Stimulated activated CD4-positive, alpha-beta T cell treated with anti-CD3 and anti-CD28 coated beads, Interleukin-1b, Interleukin-23, amount 100 ng/mL, for 48 hours (primary cell): Measurements from ENCODE around the gene TMEM253.

Source experiments
- DNase-seq: peaks from one replicate; pipeline ENCODE4 v3.0.0-alpha.2; 2020

Gene TMEM253

DNA sequence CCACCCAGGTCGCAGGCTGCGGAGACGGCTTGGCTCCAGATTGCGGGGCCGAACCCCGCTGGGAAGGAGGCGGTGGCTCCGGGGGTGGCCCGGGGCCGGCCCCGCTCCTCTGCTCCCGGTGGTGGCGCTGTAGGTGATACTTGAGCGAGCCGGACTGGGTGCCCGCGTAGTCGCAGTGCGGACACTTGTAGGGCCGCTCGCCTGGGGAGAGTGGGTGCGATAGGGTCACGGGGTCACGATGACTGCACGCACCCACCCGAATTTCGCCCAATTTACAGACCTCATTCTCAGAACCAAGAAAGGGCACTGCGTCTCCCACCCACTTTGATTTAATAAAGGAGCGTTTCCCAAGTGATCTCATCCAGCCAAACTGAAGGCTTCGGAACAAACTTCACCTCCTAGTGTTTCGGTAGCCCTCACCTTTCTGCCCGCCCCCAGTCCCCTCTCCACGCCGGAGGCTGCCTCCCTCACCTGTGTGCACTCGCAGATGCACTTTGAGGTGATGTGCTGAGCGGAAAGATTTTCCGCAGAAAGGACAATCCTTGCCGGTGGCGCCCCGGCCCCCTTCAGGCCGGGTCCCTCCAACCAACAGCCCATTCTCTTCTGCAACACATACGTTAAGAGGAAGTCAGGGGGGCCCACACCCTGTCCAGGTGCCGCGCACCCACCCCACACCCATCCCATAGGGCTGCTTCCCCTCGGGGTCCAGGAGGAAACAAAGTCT lies 9.8 kb upstream of the TMEM253 start:
- no peak for DNase-seq

DNA sequence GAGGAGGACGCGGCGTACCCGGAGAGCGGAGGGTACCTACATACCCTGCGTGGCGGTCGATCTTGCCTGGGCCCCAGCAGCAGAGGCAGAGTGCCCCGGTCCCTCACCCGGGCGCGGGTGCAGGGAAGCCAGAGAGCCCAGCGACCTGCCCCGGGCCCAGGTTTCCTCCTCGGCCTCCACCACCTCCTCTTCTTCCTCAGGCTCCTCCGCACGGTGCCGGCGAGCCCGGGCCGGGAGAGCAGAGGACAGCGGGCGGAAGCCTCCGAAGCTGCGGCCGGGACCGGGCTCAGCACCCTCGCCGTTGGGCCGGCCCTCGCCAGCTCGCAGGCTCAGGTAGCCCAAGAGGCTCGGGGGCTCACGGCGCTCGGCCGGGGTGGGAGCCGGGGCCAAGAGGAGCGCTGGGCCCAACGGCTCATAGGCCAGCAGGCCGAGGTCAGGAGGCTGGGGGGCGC lies 9.0 kb upstream of the TMEM253 start:
- no peak for DNase-seq

DNA sequence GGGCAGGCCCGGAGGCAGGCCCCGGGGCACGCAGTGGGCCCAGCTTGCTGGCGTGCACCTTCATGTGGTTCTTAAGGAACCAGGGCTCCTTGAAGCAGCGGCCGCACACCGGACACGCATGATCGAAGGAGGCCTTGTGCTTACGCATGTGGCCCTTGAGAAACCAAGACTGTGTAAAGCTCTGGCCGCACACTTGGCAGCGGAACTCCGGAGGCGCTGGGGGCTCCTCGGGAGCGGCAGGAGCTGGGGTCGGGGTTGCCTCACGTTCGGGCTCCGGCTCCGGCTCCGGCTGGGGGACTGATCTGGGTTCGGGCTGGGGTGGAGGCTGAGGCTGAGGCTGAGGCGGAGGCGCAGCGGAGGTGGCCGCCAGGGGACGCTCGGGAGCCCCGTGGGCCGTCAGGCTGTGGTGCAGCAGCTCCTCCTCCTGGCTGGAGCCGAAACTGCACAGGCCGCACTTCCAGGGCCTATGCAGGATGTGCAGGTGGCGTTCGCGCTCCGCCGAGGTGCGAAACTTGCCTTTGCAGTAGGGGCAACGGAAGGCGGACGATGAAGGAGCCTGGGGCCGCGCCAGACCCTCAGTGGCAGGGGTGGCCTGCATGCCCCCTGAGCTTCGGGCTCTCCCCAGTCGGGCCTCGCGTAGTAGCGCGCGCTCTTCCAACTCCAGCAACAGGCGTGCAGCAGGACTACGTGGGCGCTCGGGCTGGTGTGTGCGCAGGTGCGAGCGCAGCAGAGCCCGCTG lies 8.4 kb upstream of the TMEM253 start:
- DNase-seq: peak; percentile 88

DNA sequence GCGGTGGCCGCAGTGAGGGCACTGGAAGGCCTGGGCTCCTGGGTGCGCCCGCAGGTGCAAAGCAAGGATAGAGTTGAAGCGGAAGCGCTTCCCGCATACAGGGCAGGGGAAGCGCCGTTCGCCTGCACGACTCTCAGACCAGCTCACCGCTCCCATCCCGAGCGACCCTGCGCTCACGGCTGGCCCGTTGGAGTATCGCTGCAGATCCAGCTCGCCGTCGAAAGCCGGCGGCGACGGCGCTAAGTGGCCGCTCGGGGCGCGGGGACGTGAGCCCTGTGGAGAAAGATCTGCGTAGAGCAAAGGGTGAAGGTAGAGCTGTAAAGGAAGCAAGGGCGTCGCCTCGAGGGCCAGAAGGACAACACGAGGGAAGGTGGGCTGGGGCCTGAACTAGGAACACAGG lies 7.8 kb upstream of the TMEM253 start:
- DNase-seq: no peak

DNA sequence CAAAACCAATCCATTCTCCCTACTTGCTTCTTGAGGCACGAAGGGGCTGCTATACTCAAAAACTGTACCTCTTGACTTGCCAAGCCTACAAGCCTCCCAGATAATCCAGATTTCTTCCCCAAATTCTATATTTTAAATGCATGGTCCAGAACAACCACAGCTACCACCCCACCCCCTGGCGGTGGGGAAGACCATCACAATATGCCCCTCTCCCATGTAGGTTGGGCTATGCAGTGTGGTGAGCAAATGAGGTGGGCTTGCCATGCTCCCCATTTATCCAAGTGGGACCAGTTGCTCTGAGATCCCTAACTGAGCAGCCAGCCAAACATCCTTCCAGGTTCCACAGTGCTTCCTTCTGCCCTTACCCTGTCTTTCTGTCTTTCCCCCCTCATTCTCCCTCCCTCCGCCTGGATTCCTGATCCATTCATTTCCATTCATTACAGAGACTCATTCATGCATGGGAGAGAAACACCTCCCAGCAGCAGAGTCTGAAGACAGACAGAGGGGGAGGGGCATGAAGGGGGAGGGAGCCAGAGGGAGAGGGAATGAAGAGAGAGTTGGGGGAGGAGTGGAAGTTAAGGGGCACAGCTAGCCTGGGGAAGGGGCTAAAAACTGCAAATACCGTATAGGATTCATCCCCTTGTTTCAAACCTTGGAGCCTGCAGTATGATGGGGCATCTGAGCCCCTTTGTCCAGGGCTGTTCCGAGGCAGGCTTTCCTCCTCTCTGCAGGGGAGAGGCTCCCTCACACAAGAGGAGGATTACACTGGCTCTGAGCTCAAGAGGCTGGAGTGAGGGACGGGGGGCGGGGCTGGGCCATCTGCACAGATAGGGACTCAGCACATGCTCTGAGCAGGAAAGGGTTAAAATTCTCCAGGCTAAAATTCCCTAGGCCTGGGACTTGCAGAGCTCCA lies 6.8 kb upstream of the TMEM253 start:
- no peak for DNase-seq

DNA sequence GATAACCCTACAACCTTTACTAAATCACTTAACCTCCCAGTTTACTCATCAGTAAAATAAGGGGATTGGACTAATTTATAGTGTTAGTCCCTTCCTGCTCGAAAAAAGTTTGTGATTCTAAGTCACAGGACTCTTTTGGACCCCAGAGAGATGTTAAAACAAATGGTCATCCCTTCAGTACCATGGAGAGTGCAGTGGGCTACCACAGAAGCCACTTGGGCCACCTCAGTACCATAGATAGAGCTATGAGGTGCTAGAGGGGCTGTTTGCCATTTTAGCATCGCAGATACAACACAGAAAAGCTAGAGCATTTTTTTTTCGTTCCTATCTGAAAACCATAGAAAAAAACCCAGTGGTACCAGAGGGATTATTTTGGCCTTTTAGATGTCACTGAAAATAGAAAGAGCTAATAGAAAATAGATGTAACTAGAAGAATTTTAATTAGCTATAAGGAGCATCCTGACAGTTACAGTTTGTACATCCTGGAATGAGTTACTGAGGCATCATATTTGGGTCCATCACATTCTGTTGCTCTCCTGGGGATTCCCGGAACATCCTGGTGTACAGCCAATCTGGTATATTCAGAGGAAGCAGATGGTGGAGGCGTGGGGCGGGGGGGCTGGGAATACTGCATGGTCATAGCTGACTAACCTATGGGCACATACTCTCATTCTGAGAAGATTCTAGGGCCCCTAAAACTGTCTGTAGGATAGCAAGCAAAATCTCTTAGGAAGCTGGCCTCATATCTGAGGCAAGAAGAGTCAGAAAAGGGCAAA lies 5.2 kb upstream of the TMEM253 start:
- DNase-seq: no peak

DNA sequence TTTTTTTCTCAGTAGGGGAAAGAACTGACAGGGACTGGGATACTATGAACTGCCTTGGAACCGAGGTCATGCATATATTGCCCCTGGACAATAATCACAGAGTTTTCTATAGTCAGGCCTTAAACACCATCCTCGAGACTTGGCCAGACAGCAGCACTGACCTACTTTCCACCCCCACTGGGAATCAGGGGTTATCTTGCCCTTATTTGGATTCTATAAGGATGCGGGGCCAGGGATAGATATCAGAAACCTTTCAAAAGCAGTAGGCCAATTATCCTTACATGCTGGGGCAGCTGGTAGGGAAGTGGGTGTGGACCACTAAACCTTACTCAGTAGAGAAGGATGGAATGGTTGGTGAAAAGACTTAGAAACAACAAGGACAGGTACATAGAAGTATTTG lies 4.4 kb upstream of the TMEM253 start:
- DNase-seq: no peak

DNA sequence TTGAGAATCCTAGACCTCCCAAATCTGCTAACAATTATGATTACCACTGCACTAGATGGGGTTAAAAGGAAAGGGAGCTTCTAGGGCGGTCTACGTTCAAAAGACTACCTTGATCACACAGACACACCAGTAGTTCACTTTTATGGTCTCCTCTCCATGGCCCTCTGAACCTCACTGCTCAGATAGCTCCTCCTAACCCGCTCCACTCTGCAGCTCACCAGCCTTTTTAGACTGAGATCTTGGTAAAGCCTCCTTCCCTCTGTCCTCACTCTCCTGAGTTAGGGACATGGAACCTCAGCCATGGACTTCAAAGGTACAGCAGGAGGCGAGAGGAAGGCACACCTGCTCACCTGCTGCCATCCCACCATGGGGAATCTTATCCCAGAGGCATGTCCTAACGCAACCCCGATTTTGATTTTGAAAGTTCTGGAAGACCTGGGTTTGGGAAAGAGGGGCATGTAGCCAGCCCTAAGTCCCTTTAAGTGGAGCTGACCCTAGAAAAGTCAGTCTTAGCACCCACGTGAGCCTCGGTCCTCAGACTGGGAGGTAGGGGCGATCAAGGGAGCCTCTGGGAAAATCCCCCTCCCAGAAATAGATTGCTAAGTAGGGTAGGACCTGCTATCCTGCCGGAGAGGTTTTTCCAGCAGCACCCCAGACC lies 3.8 kb upstream of the TMEM253 start:
- DNase-seq: no peak

DNA sequence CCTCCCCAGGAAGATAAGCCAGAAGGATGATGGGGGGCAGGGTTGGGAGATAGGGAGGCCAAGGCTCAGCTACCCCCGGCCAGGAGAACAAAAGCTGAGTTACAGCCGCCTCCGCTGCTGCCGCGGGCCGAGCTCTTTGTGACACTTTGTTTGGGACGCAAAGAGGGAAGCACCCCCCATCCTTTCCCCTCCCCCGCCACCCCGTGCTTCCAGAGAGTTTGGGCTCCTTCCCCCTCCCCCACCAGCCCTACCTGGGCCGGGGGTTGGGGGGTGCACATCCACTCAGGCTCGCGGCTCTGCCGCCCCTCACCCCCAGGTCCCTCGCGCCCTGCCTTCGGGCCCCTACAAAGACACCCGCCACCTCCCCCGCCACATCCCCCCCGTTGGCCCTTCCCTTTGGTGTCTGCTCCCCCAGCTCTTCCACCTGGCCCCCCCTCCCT lies 3.2 kb upstream of the TMEM253 start:
- DNase-seq: no peak

DNA sequence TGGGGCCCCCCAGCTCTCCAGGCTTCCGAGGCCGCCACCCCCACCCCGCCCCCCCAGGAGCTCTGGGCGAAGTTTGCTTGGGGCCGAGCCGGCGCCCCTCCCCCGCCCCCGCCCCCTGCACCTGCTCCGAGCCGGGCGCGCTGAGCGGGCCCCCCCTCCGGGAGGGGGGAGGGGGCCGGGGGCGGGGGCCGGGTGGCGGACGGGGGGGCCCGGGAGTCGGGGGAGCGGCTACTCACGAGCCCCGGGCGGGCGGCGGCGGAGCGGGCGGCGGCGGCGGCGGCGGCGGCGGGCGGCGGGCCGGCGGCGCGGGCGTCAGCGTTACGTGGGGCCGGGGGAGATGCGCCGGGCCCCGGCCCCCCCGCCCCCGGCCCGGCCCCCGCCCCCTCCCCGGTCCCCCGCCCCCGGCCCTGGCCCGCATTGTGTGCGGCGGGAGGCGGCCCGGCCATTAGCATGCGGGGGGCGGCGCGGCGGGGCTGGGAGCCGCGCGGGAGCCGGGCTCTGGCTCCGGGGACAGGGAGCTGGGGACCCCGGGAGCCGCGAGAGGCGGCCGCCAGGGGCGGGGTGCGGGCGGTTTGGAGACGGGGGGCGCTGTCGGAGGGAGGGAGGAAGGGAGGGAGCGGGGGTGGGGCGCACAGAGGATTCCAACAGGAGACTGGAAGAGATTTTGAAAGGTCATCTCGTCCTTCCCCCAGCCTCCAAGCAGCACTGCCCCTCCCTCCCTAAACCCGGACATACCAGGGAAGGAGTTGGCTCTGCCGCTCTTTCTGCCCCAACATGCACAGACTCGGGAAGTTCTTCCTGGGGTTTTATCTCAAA lies 2.6 kb upstream of the TMEM253 start, which contains the start of gene ZNF219:
TSS of gene ZNF219 (minus strand) at position 580 of the 816 bp plus-strand sequence. CDS start 5,064 bp downstream, outside the sequence.
- no peak for DNase-seq

DNA sequence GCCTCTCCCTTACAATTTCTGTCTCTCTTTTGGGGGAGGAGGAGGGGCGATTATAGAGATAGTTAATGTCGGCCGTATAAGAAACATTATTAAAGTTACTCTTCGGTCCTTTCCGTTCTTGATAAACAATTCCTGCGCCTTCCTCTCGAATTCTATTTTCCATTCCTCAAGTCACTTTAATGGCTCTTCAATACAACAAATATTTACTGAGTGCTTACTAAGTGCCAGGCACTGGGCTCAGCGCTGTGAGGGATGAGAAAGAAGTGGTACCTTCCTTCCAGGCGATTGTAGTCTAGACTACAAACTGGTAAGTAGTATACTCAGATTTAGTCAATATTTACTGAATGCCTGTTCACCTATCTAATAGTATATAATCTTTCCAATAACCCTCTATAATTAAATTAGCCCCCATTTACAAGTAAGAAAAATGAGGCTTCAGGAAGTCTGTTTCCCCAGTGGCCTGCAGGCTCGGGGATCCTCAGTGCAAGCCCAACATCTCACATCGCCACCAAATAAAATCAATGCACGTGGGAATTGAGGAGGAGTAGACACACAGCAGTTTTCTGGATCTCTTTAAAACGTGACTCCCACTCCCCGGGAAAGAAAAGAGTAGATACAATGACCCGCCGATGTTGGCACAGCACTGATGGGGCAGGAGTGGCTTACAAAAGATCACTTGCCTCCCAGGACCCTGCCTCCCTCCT lies 1.8 kb upstream of the TMEM253 start:
- DNase-seq: no peak

DNA sequence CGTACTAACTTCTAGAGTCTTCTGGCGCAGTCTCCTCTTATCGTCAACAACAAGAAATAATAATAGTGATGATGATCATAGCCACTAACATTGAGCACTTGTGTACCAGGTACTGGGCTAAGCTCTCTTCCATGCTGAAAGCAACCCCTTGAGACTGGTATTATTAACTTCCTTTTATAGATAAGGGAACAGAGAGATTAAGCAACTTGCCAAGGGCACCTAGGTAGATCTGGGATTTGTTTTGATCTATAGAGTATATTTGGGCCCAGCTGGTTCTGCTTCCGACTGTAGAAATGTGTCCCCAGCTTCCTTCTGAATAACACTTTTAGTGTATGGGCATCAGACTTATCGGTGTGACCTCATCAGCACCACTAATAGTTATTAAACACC lies 1.3 kb upstream of the TMEM253 start:
- no peak for DNase-seq

DNA sequence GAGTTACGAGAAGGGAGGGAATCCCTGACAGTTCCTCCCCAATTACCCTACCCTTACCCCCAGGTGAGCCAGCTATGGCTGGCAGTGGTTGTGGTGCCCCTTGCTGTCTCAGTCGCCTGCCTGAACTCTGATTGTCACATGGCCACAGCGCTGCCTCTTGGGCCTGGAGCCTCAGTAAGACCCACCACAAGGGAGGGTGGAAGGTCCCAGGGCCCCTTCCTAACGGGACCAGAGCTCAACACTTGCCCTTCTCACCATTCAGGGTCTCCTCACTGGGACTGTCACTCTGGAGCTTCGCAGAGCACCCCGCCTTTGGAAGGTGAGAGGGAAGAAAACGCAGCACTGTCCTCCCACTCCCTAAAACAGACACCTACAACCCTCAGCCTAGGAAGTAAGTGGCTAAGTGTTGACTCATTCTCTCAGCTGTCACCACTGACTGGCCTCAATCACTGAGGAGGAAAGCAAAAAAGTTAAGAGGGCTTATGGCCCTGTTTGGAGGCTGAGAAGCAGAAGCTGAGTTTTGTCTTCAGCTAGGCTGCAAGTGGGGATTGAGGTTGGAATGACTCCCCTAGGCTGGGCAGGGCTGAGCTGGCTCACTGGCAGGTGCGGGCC lies 1.0 kb downstream of the TMEM253 start:
- DNase-seq: no peak

DNA sequence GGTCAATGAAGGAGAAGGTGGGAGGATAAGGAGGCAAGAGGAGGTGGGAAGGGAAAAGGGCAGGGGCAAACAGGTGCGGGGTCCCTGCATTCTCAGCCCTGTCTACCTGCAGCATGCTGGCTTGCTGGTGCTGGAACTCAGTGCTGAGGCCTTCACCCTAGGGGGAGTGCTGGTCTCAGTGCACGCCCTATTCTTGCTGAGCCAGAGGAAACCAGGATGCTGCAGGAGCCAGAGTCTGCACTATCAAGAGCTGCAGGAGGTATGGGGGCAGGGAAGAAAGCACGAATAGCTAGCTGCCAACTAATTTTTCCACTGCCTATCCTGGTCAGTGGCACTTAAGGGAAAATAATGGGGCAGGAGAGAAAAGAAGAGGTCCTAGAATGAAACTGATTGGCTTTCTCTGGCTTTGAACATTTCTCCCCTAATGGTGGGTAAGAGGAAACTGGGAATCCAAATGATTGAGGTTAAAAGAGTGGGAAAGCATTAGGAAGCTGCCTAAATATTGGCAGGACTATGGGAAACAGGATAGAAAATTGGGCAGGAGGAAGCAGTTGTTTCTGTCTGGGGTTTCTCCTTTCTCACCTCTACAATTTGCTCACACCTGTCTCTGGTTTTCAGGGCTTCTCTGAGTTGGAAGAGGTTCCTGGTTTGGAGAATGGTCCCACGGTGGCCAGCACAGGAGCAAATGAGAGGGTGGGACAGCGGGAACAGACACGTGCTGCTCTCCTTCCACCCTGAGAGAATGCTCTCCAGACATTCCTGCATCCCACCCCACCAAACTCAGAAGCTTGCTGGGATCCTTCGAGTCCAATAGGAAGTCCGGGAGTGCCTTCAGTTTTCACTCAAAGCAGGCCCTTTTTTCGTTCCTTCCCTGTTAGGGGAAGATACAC lies 1.9 kb downstream of the TMEM253 start:
- DNase-seq: no peak

DNA sequence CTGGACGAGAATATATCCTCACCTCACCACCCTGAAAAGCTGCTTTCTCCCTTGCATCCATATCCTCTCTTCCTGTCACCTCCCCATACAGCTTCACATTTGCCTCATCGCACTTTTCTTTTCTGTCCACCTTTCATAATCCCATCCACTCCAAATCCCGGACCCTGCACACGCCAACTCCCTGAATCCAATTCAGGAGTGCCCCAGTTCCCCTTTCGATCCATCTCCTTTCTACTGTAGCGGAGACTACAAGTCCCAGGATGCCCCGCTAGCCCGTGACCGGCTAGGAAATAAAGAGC lies 2.5 kb downstream of the TMEM253 start:
- no peak for DNase-seq

DNA sequence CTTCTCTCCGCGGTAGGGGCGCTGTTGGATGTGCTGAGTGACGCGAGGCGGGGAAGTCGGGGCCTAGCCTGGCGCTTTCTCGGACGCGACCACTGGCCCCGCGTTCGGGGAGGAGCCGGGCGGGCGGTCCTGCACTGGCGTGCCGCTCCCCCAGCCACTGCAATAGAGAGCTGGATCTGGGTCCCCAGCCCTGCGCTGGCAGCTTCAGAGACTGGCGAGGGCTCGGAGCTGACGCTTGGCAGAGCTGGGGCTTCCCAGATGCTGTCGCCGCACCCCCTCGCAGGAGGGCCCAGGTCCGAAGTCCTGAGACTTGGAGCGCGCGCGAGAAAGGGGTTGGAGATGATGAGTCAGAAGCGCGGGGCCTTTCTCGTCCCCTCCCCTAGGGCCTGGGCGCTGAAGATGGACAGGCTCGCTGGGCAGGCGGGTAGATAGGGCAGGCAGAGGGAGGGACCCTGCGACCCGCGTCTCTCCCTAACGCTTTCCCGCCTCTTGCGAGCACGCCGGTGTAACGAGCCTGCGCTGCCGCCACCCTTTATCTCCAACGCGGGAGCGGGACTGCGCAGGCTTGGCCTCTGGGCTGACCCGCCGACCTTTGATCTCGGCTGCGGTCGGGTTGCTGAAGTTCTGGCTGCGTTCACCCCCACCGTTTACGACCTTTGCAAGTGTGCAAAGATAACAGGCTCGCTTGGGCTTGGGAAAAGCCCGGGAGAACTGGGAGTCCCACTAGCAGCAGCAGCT lies 3.0 kb downstream of the TMEM253 start:
- peak; percentile 94 for DNase-seq

DNA sequence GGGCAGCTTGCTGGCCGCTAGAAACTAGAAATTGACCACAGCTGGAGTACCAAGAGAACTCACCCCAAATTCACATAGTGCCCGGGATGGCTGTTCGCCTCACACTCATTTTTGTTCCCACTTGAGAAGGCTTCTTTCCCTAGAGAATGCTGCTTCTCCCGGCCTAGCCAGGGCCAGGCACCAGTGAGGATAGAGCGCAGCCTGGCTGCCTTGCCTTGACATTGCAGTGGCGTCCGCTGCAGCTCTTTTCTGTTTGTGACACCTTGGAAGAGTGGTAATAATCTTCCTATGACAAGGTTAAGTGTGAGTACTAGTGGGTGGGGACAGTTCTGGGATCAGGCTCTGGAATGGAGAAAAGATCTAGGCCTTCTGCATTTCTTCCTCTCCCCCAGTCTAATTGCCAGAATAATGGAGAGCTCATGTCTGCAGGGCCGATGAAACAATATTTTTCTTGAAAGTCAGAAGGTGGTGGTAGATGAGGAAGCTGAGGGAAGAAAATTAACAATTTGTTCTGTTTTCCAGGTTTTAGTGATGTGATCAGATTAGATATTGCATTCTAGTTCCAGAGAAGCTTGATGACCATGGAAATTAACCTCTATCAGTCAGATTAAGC lies 3.7 kb downstream of the TMEM253 start:
- peak; percentile 62 for DNase-seq

DNA sequence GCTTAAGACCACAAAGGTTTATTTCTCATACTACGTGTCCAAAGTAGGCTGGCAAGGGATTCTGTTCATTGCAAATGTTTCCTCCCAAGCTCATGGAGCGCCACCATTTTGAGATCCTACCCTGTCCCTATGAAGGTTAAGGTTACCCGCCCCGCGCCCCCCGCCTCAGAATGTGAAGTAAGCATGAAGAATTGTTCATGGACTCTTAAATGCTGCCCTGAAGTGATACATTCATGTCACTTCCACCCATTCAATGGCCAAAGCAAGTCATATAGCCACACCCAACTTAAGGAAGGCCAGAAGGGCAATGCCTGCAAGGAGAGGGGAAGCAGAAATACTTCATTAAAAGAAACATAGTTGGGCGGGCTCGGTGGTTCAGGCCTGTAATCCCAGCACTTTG lies 4.2 kb downstream of the TMEM253 start:
- DNase-seq: no peak
